Stomach (tissue), 9 donors: ENCODE measurements around the gene GOLGA6L2. TPM values are rescaled to one million over a fixed set of nuclear protein-coding genes. Genes with fewer than 3 reads are reported as not detected.

Experiments
- DNase-seq, 2 donors: peaks; one replicate each; pipeline versions ENCODE4 v3.0.0 to v3.0.0-alpha.2; 2013 to 2019
- H3K27ac ChIP-seq, 5 donors: fragments of 200-600 bp in 4 of 5; sonication (generic) in 4 of 5; one replicate each; pipeline ENCODE4 v1.5.1; 2013 to 2019; ENCODE audit warnings: mild to moderate bottlenecking in 1 of 5, moderate library complexity in 1 of 5
- H3K27me3 ChIP-seq, 3 donors: fragments of 200-600 bp; sonication (generic); one replicate each; pipeline ENCODE4 v1.5.1; 2017 to 2019; ENCODE audit warnings: mixed run types in 1 of 3
- H3K36me3 ChIP-seq, 4 donors: fragments of 200-600 bp; sonication (generic); 1 replicate in 3 of 4; 2 replicates in 1 of 4; pipeline ENCODE4 v1.5.1; 2016 to 2019
- H3K4me1 ChIP-seq, 4 donors: fragments of 200-600 bp; sonication (generic); one replicate each; pipeline ENCODE4 v1.5.1; 2016 to 2019
- H3K4me3 ChIP-seq, 4 donors: fragments of 200-600 bp; sonication (generic) in 3 of 4; one replicate each; pipeline ENCODE4 v1.5.1; 2016 to 2019; ENCODE audit warnings: mild to moderate bottlenecking in 1 of 4
- H3K9me3 ChIP-seq, 4 donors: fragments of 200-600 bp; sonication (generic); one replicate each; pipeline ENCODE4 v1.5.1; 2016 to 2019
- EP300 ChIP-seq: sonication (generic); formaldehyde crosslinking; IDR thresholded peaks from one replicate; pipeline ENCODE4 v1.6.1; 2017; ENCODE audit warnings: antibody characterized with exemption
- POLR2A ChIP-seq, 4 donors: fragments of 450-650 bp; IDR thresholded peaks; one replicate each; pipeline ENCODE4 v1.6.1; 2016; ENCODE audit warnings: antibody characterized with exemption in 4 of 4, control low read depth in 2 of 4, mild to moderate bottlenecking in 1 of 4, moderate library complexity in 1 of 4
- POLR2AphosphoS5 ChIP-seq, 3 donors: sonication (generic); formaldehyde crosslinking; IDR thresholded peaks; one replicate each; pipeline ENCODE4 v1.6.1; 2016; ENCODE audit warnings: antibody characterized with exemption in 3 of 3
- WGBS, 5 donors: extraction: QIAGEN DNeasy Blood & Tissue Kit in 3 of 5; methylation state at CpG; one replicate each; pipeline versions ENCODE4 v1.1.5 to v1.1.7; 2013 to 2018; 5-methylcytosine and 5-hydroxymethylcytosine counted together
- intact Hi-C: fragments of 100-400 bp; cut with DNase I; formaldehyde crosslinking; loops from one replicate; pipeline ENCODE4 v1.15.1; 2023; ENCODE audit warnings: low total_unique reads
- polyA plus RNA-seq, 3 donors: library from polyadenylated mRNA; stranded (reverse); fragments of 200-250 nt; gene quantifications; one replicate each; pipeline ENCODE4 v1.2.3, GENCODE V29; 2013
- total RNA-seq, 5 donors: library from RNA; depleted of rRNA; stranded (reverse); fragments of >200 nt; gene quantifications; one replicate each; pipeline versions ENCODE4 v1.1.0 to v1.2.3, GENCODE V29; 2014 to 2016
- TF ChIP-seq, protein P1 (sequence below), 7 experiments: fragments of 450-650 bp in 4 of 7; fragments of 200-600 bp in 3 of 7; sonication (generic) in 3 of 7; IDR thresholded peaks; one replicate each; pipeline ENCODE4 v1.5.1; 2016 to 2019; ENCODE audit warnings: antibody characterized with exemption in 7 of 7, control low read depth in 2 of 7, mild to moderate bottlenecking in 1 of 7
- donor health status: healthy with polysubstance abuse.
- donor health status: Bipolar disorder and iron deficiency.
- donor health status: healthy.

The GOLGA6L2 gene
- total and polyA plus RNA-seq, 8 donors = not detected

DNA sequence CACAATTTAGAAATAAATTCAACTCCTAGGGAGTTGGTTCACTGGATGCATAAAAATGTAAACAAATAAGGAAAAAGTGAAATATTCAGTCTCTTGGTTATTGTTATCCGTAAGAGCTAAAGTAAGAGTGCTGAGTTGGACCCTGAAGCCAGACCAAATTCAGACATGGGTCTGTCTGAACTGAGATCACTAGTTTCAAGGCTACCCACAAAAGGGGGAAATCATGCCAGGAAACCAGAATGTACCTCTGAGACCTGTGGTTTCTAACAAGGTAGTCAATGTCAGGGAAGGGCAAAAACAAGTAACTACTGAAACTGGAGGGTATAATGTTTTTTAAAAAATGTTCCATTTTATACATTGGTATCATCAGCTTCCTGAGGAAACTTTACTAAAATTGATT lies 35.2 kb upstream of the GOLGA6L2 start:
- WGBS, 5 donors = 78 to 89% (median 80%) methylated on average over 1 of the region's 1 CpG
- Histone ChIP-seq H3K4me3 (no peak overlapping the region), H3K4me1 (no peaks in the 10 kb centered on the region), H3K27me3 (peaks cover 0 to 8% (median 0%) of the 10 kb centered on the region in 3 donors), H3K36me3 (no peaks in the 10 kb centered on the region), H3K27ac (no peak overlapping the region), H3K9me3 (no peaks in the 10 kb centered on the region)
- no peak for DNase-seq
- intact Hi-C loops = no loop called here
- TF ChIP-seq, protein P1, sequence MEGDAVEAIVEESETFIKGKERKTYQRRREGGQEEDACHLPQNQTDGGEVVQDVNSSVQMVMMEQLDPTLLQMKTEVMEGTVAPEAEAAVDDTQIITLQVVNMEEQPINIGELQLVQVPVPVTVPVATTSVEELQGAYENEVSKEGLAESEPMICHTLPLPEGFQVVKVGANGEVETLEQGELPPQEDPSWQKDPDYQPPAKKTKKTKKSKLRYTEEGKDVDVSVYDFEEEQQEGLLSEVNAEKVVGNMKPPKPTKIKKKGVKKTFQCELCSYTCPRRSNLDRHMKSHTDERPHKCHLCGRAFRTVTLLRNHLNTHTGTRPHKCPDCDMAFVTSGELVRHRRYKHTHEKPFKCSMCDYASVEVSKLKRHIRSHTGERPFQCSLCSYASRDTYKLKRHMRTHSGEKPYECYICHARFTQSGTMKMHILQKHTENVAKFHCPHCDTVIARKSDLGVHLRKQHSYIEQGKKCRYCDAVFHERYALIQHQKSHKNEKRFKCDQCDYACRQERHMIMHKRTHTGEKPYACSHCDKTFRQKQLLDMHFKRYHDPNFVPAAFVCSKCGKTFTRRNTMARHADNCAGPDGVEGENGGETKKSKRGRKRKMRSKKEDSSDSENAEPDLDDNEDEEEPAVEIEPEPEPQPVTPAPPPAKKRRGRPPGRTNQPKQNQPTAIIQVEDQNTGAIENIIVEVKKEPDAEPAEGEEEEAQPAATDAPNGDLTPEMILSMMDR (IDR thresholded peaks at IDR 0.05) = no peak
- no peak for TF ChIP-seq EP300
- TF ChIP-seq POLR2A (IDR thresholded peaks at IDR 0.05) = no peak
- no peak for TF ChIP-seq POLR2AphosphoS5 (IDR thresholded peaks at IDR 0.05)

DNA sequence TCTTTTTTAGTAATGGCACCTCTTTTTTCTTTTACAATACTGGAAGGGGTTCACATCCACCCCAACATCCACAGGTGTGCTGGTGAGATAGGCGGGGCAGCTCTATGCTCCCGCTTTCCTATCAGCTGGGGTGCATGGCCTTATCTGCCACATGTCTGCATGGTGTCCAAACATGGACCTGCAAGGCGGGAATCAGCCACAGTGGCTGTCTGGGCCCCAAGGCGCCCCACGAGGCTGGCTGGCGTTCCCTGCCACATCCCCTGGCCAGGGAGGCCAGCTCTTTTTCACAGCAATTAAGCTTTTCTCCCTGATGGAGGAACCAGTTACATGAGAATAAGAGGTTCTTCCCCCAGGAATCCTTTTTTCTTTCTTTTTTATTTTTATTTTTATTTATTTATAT lies 30.9 kb upstream of the GOLGA6L2 start:
- WGBS, 5 donors = 74 to 80% (median 79%) methylated on average over 6 of the region's 6 CpGs

DNA sequence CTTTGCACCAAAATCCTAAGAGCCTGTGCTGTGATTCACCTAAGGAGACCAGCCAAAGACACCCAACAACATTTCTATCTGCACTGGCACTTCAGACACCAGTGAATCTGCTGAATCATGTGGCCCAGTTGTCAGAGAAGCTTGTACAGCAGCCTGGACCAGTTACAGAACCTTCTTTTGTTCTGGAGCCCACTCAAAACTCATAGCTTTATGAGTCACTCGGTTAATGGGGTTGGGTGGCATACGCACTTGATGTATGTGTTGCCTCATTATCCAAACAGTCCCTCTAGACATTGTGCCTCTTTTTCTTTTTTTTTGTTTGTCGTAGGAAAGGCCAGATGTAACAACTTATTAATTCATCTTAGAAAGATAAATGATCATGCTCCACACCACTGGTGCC lies 25.6 kb upstream of the GOLGA6L2 start:
- Histone ChIP-seq H3K4me3 (no peak overlapping the region), H3K27me3 (no peaks in the 10 kb centered on the region), H3K4me1 (no peaks in the 10 kb centered on the region), H3K9me3 (no peaks in the 10 kb centered on the region), H3K36me3 (no peaks in the 10 kb centered on the region), H3K27ac (no peak overlapping the region)
- TF ChIP-seq POLR2A (IDR thresholded peaks at IDR 0.05) = no peak
- no peak for TF ChIP-seq EP300
- TF ChIP-seq, protein P1 (IDR thresholded peaks at IDR 0.05) = no peak
- TF ChIP-seq POLR2AphosphoS5 (IDR thresholded peaks at IDR 0.05) = no peak
- intact Hi-C loops = no loop called here
- 64 to 81% (median 77%) methylated on average over 3 of the region's 3 CpGs for whole genome bisulfite sequencing, 5 donors
- no peak for DNase-seq

More for the DNA sequence above, 30.9 kb upstream of the GOLGA6L2 start:
- Histone ChIP-seq H3K27me3 (peaks cover 0 to 4% (median 0%) of the 10 kb centered on the region in 3 donors), H3K36me3 (no peaks in the 10 kb centered on the region), H3K9me3 (no peaks in the 10 kb centered on the region), H3K4me3 (no peak overlapping the region), H3K4me1 (no peaks in the 10 kb centered on the region), H3K27ac (no peak overlapping the region)
- DNase-seq = no peak
- intact Hi-C loops = no loop called here
- TF ChIP-seq POLR2A (IDR thresholded peaks at IDR 0.05) (no peak), EP300 (no peak), POLR2AphosphoS5 (IDR thresholded peaks at IDR 0.05) (no peak)
- TF ChIP-seq, protein P1 (IDR thresholded peaks at IDR 0.05) = no peak

DNA sequence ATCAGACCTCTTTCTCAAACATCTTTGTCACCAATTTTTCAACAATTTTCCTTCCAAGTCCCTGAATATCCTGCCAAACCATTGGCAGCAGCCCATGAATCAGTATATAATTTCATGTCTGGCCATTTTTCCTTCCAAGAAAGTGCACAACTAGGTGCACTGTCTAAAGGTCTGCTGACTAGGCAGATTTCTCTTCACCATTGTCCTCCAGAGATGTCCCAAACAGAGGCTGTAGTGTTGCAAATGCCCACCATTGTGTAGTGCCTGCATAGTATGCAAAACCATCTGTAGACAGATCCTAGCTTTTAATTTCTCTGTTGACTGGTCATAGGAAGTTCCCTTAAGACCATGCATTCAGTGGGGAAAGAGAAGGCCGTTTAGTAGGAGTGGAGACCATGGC lies 25.0 kb upstream of the GOLGA6L2 start:
- no peak overlapping the region for H3K27ac ChIP-seq
- no peak for DNase-seq
- intact Hi-C loops = no loop called here
- H3K36me3 ChIP-seq = no peaks in the 10 kb centered on the region
- H3K9me3 ChIP-seq = no peaks in the 10 kb centered on the region
- no peaks in the 10 kb centered on the region for H3K4me1 ChIP-seq
- no peaks in the 10 kb centered on the region for H3K27me3 ChIP-seq
- no peak overlapping the region for H3K4me3 ChIP-seq
- TF ChIP-seq, protein P1 (IDR thresholded peaks at IDR 0.05) = no peak
- TF ChIP-seq POLR2AphosphoS5 (IDR thresholded peaks at IDR 0.05) = no peak
- no peak for TF ChIP-seq EP300
- TF ChIP-seq POLR2A (IDR thresholded peaks at IDR 0.05) = no peak
- 42 to 89% (median 54%) methylated on average over 1 of the region's 1 CpG for WGBS, 5 donors
